Measurements from ENCODE around the gene MAS1. TPM values are rescaled to one million over a fixed set of nuclear protein-coding genes. Genes with fewer than 3 reads are reported as not detected.

Gene MAS1
- total and polyA plus RNA-seq, 2 donors (not counting 1 experiment from before 2014, with no cell fraction given), result not detected

GRCh38 chr6:159893064-159893463 is 2.3 kb downstream of the MAS1 start:
- H2AFZ ChIP-seq (ENCODE audit: insufficient read depth, low read depth, low read length, poor library complexity, severe bottlenecking), result no peak overlapping the region
- 90% methylated on average over 2 of the region's 3 CpGs for WGBS (ENCODE audit: insufficient coverage)
- POLR2A ChIA-PET, result no interaction called here
- H3K4me1 ChIP-seq (ENCODE audit: control insufficient read depth in 2 of 2, insufficient read depth in 2 of 2, low read length in 2 of 2), result no peaks in the 10 kb centered on the region
- H3K4me3 ChIP-seq (ENCODE audit: control extremely low read depth in 1 of 5, extremely low read depth in 1 of 5, insufficient read depth in 1 of 5, low read depth in 2 of 5, low read length in 4 of 5), result no peak overlapping the region
- H3K27ac ChIP-seq (ENCODE audit: low read length in 2 of 2), result no peak overlapping the region
- H3K9me3 ChIP-seq (ENCODE audit: control extremely low read depth in 1 of 3, control insufficient read depth in 2 of 3, insufficient read depth in 1 of 3, low read length in 2 of 3), result no peaks in the 10 kb centered on the region
- DNase-seq (no peak), ATAC-seq (ENCODE audit: low read depth) (no peak)
- Mint-ChIP-seq H3K4me3 (no peak overlapping the region), H3K9me3 (ENCODE audit: insufficient read depth) (no peaks in the 10 kb centered on the region), H3K27me3 (peaks cover 65% of the 10 kb centered on the region), H3K27ac (no peak overlapping the region), H3K4me1 (no peaks in the 10 kb centered on the region)
- no peak overlapping the region for H3K9ac ChIP-seq (ENCODE audit: low read length)
- intact Hi-C loops (cut with micrococcal nuclease), result no loop called here
- TF ChIP-seq EZH2 (IDR thresholded peaks at IDR 0.05; ENCODE audit: borderline replicate concordance, insufficient read depth, low read depth, low read length, poor library complexity, severe bottlenecking), result no peak
- no peak for TF ChIP-seq CTCF (IDR thresholded peaks at IDR 0.05)
- peaks cover 0 to 17% (median 1%) of the 10 kb centered on the region in 4 experiments for H3K27me3 ChIP-seq (replicated peaks in 1 of 4; ENCODE audit: control extremely low read depth in 1 of 4, control insufficient read depth in 3 of 4, insufficient read depth in 4 of 4, low read length in 3 of 4)
- CTCF ChIA-PET, result no interaction called here
- H3K36me3 ChIP-seq (replicated peaks in 1 of 2; ENCODE audit: control extremely low read depth in 1 of 2, control insufficient read depth in 1 of 2, extremely low read depth in 1 of 2, insufficient read depth in 2 of 2, low read length in 1 of 2), result no peaks in the 10 kb centered on the region
- no peak overlapping the region for H3K4me2 ChIP-seq (replicated peaks; ENCODE audit: low read depth, low read length, poor library complexity, severe bottlenecking)
- H3K79me2 ChIP-seq (ENCODE audit: control insufficient read depth, insufficient read depth, low read length), result no peaks in the 10 kb centered on the region
- no peaks in the 10 kb centered on the region for H4K20me1 ChIP-seq (ENCODE audit: control insufficient read depth, insufficient read depth, low read length, poor library complexity, severe bottlenecking)

- ChIA-PET POLR2A (no interaction called here), CTCF (interaction anchor here (0.5 kb wide), 1 partner anchor 119 kb away, joined by 3 read pairs; no protein-coding TSS in a partner anchor)
- Histone ChIP-seq H3K4me1 (ENCODE audit: control insufficient read depth in 2 of 2, insufficient read depth in 2 of 2, low read length in 2 of 2) (no peaks in the 10 kb centered on the region), H3K9me3 (ENCODE audit: control extremely low read depth in 1 of 3, control insufficient read depth in 2 of 3, insufficient read depth in 1 of 3, low read length in 2 of 3) (no peaks in the 10 kb centered on the region), H4K20me1 (ENCODE audit: control insufficient read depth, insufficient read depth, low read length, poor library complexity, severe bottlenecking) (no peaks in the 10 kb centered on the region), H3K27me3 (replicated peaks in 1 of 4; ENCODE audit: control extremely low read depth in 1 of 4, control insufficient read depth in 3 of 4, insufficient read depth in 4 of 4, low read length in 3 of 4) (peaks cover 0 to 12% (median 0%) of the 10 kb centered on the region in 4 experiments), H3K4me3 (ENCODE audit: control extremely low read depth in 1 of 5, extremely low read depth in 1 of 5, insufficient read depth in 1 of 5, low read depth in 2 of 5, low read length in 4 of 5) (no peak overlapping the region), H3K4me2 (replicated peaks; ENCODE audit: low read depth, low read length, poor library complexity, severe bottlenecking) (no peak overlapping the region), H2AFZ (ENCODE audit: insufficient read depth, low read depth, low read length, poor library complexity, severe bottlenecking) (no peak overlapping the region), H3K79me2 (ENCODE audit: control insufficient read depth, insufficient read depth, low read length) (no peaks in the 10 kb centered on the region), H3K27ac (ENCODE audit: low read length in 2 of 2) (no peak overlapping the region), H3K36me3 (replicated peaks in 1 of 2; ENCODE audit: control extremely low read depth in 1 of 2, control insufficient read depth in 1 of 2, extremely low read depth in 1 of 2, insufficient read depth in 2 of 2, low read length in 1 of 2) (no peaks in the 10 kb centered on the region), H3K9ac (ENCODE audit: low read length) (no peak overlapping the region)
- Mint-ChIP-seq H3K4me3 (no peak overlapping the region), H3K27ac (no peak overlapping the region), H3K9me3 (ENCODE audit: insufficient read depth) (no peaks in the 10 kb centered on the region), H3K27me3 (peaks cover 51% of the 10 kb centered on the region), H3K4me1 (no peaks in the 10 kb centered on the region)
- no peak for ATAC-seq (ENCODE audit: low read depth)
- TF ChIP-seq CTCF (IDR thresholded peaks at IDR 0.05) (no peak), EZH2 (IDR thresholded peaks at IDR 0.05; ENCODE audit: borderline replicate concordance, insufficient read depth, low read depth, low read length, poor library complexity, severe bottlenecking) (no peak)
- intact Hi-C loops (cut with micrococcal nuclease), result no loop called here
- 93% methylated on average over 2 of the region's 4 CpGs for WGBS (ENCODE audit: insufficient coverage)
- no peak for DNase-seq
These were observed 4.2 kb downstream of the MAS1 start for GRCh38 chr6:159894991-159895390.

Measured in B cell (primary cell).